Measurements from ENCODE around the gene CHRNB2. TPM values are rescaled to one million over a fixed set of nuclear protein-coding genes. Genes with fewer than 3 reads are reported as not detected.

CHRNB2 gene
- total RNA-seq, 1 experiment from 2014 or later: not detected

DNA sequence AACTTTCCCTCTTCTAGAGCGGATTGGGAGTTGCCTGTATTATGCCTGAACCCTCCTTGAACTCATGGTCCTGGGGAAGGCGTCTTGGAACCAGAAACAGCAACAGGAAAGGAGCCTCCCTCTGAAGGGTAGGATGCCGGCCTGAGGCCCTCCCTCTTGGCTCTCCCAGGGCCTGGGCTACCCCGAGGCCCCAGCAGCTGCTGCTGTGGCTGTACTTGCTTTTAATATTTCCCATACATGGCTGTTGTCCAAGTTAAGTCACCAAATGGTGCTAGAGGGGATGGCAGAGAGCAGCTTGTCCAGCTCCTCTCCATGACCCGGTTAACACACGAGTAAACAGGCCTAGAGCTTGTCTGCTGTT is 10.5 kb downstream of the CHRNB2 start:
- Histone ChIP-seq H3K9me3 (replicated peaks) (no peaks in the 10 kb centered on the region), H3K27ac (no peak overlapping the region), H3K27me3 (replicated peaks) (no peaks in the 10 kb centered on the region; the same call in 1 of the 2 replicates), H3K4me1 (replicated peaks) (no peaks in the 10 kb centered on the region), H3K36me3 (peaks cover 38% of the 10 kb centered on the region), H3K4me3 (no peak overlapping the region)
- no peak for DNase-seq (ENCODE audit: low read depth in 1 of 2, low spot score in 2 of 2)

DNA sequence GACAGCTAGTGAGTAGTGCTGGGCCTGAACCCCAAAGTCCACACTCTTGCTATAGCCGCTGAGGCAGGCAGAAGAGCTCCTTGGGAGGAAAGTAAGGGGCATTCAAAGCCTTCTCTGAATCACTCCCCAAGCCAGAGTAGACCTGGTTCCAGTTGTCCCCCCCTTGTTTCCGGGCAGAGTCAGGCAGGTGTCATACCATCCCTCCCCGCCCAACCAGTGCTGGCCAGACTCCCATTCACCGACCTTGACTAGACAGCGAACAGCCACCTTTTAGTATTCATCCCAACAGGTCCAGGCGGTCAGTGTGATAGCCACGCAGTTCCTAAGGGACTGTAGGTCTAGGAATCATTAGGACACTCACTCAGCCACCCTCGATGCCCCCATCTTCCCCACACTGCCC is 11.8 kb downstream of the CHRNB2 start:
- H3K9me3 ChIP-seq (replicated peaks): no peaks in the 10 kb centered on the region
- H3K27ac ChIP-seq: no peak overlapping the region
- H3K4me3 ChIP-seq: no peak overlapping the region
- H3K4me1 ChIP-seq (replicated peaks): no peaks in the 10 kb centered on the region
- no peaks in the 10 kb centered on the region for H3K27me3 ChIP-seq (replicated peaks)
- no peak for DNase-seq (ENCODE audit: low read depth in 1 of 2, low spot score in 2 of 2)
- H3K36me3 ChIP-seq: peaks cover 51% of the 10 kb centered on the region

DNA sequence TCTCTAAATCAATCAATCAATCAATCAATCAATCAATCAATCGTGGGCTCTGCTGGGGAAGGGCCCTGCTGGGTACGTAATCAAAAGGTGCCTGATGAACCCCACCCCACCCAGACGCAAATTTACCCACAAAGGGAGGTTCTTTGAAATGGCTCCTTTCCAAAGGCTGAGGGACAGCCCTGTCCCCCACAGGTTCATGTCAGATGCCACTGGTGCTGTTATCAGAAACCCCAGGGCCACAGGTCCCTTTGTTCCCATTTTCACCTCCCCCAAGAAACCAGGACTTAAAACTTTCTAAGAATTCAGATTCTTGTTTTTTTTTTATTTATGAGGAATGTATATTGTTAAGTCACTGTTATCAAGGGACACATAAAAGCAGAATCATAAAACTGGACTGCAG is 14.2 kb downstream of the CHRNB2 start:
- Histone ChIP-seq H3K4me3 (no peak overlapping the region), H3K36me3 (peaks cover 75% of the 10 kb centered on the region), H3K9me3 (replicated peaks) (no peaks in the 10 kb centered on the region), H3K27me3 (replicated peaks) (no peaks in the 10 kb centered on the region), H3K4me1 (replicated peaks) (no peaks in the 10 kb centered on the region), H3K27ac (no peak overlapping the region)
- DNase-seq (ENCODE audit: low read depth in 1 of 2, low spot score in 2 of 2): no peak

DNA sequence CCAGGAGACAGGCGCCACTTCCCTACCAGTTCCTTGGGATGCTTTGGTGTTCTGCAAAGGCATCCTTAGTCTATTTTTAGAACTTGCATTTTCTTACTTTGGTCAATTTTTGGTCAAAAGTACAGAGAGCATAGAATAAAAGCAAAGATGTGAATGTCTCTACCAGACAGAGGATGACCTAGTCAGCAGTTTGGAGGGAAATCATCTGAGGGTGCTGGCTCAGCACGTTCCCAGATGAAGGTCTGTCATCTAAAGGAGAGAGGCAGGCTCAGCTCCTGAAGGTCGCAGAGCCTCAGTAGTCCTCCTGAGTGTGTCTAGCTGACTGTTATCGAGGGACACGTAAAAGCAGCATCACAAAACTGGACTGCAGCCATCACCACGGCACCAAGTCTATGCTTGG is 15.3 kb downstream of the CHRNB2 start:
- no peak overlapping the region for H3K27ac ChIP-seq
- no peaks in the 10 kb centered on the region for H3K27me3 ChIP-seq (replicated peaks)
- H3K9me3 ChIP-seq (replicated peaks): no peaks in the 10 kb centered on the region
- peaks cover 87% of the 10 kb centered on the region for H3K36me3 ChIP-seq
- no peak overlapping the region for H3K4me3 ChIP-seq
- no peak for DNase-seq (ENCODE audit: low read depth in 1 of 2, low spot score in 2 of 2)
- no peaks in the 10 kb centered on the region for H3K4me1 ChIP-seq (replicated peaks)

DNA sequence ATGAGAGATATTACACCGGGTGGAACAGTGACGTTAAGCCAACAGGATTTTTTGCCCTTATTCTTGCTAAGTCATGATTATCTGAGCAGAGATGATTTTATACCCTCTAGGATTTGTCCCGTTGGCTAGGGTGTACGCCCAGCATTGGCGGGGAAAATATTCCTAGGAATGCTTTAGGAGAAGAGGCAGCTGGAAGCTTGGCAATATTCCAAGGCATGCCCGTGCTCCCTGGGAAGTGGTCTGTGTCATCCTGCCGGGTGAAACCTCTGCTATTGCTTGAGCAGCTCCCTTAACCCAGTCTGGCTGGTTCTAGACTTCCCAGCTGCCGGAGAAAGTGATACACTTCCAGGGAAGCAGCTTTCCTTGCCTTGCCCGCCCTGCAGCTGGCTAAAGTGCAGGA is 16.2 kb downstream of the CHRNB2 start:
- Histone ChIP-seq H3K9me3 (replicated peaks) (no peaks in the 10 kb centered on the region), H3K27me3 (replicated peaks) (no peaks in the 10 kb centered on the region), H3K36me3 (peaks cover 91% of the 10 kb centered on the region), H3K27ac (no peak overlapping the region), H3K4me3 (no peak overlapping the region), H3K4me1 (replicated peaks) (no peaks in the 10 kb centered on the region)
- no peak for DNase-seq (ENCODE audit: low read depth in 1 of 2, low spot score in 2 of 2)

DNA sequence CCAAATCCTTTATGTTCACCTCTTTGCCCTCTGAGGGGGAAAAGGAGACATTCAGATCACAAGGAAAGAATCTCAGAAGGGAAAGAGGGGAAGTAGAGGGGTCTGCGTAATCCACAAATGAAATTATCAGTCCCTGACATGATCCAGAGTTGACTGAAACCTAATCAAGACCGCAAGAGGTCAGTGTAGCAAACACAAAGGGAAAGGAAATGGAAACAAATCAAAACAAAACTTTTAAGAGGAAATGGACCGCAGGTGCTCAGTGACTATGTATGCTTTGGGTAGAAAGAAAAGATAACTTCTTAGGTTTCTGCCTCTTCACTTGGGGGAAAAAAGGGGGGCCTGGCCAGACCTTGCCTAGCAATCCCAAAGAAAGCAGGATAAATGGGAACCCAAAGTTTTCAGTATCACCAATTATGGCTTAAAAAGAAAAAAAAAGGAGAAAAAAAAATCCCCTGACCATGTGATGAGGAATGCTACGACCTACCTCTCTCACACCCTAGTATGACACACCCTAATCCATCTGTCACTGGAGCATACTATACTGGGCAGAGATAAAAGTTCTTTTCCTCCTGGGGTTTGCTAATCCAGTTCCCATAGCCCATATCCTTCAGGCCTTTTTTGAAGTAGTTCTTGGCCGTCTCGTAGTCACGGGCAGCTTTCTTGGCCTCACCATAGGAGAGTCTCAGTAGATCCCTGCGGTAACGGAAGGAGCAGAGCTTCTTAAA is 16.9 kb downstream of the CHRNB2 start:
- Histone ChIP-seq H3K27me3 (replicated peaks) (no peaks in the 10 kb centered on the region), H3K9me3 (replicated peaks) (no peaks in the 10 kb centered on the region), H3K36me3 (peaks cover 97% of the 10 kb centered on the region), H3K27ac (no peak overlapping the region), H3K4me3 (no peak overlapping the region), H3K4me1 (replicated peaks) (no peaks in the 10 kb centered on the region)
- DNase-seq (ENCODE audit: low read depth in 1 of 2, low spot score in 2 of 2): no peak

DNA sequence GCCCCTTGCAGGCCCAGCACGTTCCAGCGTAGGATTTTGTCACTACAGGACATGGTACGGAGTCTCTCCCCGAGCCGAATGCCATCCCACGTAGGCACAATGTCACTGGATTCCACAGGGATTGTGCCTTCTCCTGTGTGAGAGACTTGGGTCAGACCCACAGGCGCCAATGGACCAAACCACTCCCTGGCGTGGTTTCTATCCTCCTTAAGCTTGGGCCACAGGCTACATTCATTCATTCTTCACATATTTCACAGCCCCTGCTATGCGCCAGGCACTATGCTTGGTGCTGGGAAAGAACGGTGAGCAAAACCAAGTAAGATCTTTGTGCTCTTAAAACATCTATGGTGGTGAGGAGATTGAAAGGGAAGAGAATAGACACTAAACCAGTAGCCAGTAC is 18.7 kb downstream of the CHRNB2 start:
- no peaks in the 10 kb centered on the region for H3K9me3 ChIP-seq (replicated peaks)
- no peak overlapping the region for H3K27ac ChIP-seq
- H3K4me1 ChIP-seq (replicated peaks): peaks cover 8% of the 10 kb centered on the region
- DNase-seq (ENCODE audit: low read depth in 1 of 2, low spot score in 2 of 2): no peak
- H3K36me3 ChIP-seq: peaks cover 97% of the 10 kb centered on the region
- no peaks in the 10 kb centered on the region for H3K27me3 ChIP-seq (replicated peaks)
- H3K4me3 ChIP-seq: no peak overlapping the region

DNA sequence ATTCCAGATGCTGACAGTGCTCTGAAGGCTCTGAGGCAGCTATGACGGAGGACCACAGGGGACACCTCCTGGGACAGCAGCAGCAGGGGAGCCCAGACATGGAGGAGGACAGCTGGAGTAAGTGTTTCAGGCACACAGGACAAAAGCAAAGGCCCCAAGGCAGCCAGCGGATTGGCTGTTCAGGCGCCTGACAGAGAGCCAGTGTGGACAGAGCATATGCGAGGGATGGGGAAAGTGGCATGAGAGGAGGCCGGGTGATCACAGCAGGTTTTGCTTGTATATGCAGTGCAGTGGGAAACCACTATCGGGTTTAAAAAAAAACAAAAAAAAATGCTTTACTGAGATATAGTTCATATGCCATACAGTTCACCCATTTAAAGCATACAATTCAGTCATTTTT is 19.1 kb downstream of the CHRNB2 start:
- Histone ChIP-seq H3K27me3 (replicated peaks) (no peaks in the 10 kb centered on the region), H3K36me3 (peaks cover 97% of the 10 kb centered on the region), H3K9me3 (replicated peaks) (no peaks in the 10 kb centered on the region), H3K27ac (no peak overlapping the region), H3K4me1 (replicated peaks) (peaks cover 12% of the 10 kb centered on the region), H3K4me3 (no peak overlapping the region)
- no peak for DNase-seq (ENCODE audit: low read depth in 1 of 2, low spot score in 2 of 2)

DNA sequence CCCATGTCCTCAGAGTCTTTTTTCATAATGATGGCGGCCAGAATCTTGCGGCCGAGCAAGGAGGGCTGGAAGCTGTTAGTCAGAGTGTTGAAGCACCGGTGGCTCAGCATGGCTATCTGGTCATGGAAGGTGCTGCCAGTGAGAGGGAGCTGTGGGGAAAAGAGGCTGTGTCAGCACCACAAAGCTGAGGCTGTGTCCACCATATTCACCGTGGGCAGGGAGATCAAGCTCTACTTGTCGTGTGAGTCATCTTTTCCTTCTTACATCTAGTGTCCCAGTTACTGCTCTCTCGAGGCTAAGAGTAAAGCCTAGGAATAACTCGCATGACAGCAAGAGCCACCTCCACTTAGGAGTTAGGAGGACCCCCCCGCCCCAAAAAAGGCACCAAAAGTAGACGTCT is 22.2 kb downstream of the CHRNB2 start:
- H3K27me3 ChIP-seq (replicated peaks): no peaks in the 10 kb centered on the region
- H3K27ac ChIP-seq: no peak overlapping the region
- H3K9me3 ChIP-seq (replicated peaks): no peaks in the 10 kb centered on the region
- no peak overlapping the region for H3K4me3 ChIP-seq
- H3K36me3 ChIP-seq: peaks cover 99% of the 10 kb centered on the region
- peaks cover 12% of the 10 kb centered on the region for H3K4me1 ChIP-seq (replicated peaks)
- DNase-seq (ENCODE audit: low read depth in 1 of 2, low spot score in 2 of 2): no peak

DNA sequence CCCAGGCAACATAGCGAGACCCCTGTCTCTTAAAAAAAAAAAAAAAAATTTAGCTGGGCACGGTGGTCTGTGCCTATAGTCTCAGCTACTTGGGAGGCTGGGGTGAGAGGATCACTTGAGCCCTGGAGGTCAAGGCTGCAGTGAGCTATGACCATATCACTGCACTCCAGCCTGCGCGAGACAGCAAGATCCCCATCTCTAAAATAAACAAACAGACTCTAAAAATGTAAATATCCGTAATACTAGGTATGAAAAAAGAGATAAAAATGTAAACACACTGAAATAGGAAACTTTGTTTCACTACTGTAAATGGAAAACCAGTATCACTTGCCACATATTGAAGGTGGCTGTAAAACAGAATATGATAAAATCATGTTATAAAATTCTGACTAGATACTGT is 23.2 kb downstream of the CHRNB2 start:
- Histone ChIP-seq H3K27ac (no peak overlapping the region), H3K4me3 (no peak overlapping the region), H3K4me1 (replicated peaks) (peaks cover 12% of the 10 kb centered on the region), H3K36me3 (peaks cover 98% of the 10 kb centered on the region), H3K9me3 (replicated peaks) (no peaks in the 10 kb centered on the region), H3K27me3 (replicated peaks) (no peaks in the 10 kb centered on the region)
- no peak for DNase-seq (ENCODE audit: low read depth in 1 of 2, low spot score in 2 of 2)

DNA sequence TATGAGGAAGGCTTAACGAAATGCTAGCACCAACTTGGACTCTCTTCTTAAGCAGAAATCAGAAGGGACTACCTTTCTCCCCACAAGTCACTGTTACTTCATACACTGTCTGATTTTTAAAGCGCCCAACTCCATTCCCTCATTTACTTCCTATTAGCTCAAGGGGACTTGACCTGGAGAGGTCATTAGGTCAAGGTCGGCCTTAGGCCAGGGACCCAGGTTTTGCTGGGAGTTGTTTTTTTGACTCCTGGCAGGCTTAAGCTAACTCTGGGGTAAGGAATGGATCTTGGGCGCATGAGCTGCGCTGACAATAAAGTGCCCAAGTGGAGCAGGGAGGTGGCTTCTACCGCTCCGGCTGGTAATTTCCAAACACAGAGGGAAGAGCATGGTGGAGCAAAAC is 23.6 kb downstream of the CHRNB2 start:
- Histone ChIP-seq H3K27ac (no peak overlapping the region), H3K4me3 (no peak overlapping the region), H3K9me3 (replicated peaks) (no peaks in the 10 kb centered on the region), H3K36me3 (peaks cover 98% of the 10 kb centered on the region), H3K4me1 (replicated peaks) (peaks cover 12% of the 10 kb centered on the region), H3K27me3 (replicated peaks) (no peaks in the 10 kb centered on the region)
- no peak for DNase-seq (ENCODE audit: low read depth in 1 of 2, low spot score in 2 of 2)

DNA sequence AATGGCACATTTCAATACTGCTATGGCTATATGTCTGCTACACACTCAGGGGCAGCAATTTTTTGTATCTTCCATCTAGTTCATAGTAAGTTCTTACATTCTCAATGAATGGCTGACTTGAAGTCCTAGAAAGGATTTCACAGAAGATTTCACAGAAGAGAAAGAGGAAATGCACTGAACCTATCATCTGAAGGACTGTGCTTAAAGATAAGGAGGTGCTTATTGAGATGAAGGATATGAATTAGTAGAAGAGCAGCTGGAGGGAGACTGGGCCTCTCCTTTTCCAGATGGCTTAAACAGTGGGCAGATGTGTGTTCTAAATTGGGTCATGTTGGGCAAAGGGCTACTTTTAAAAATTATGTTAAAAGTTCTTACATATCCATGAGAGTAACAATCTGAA is 25.8 kb downstream of the CHRNB2 start:
- Histone ChIP-seq H3K27me3 (replicated peaks) (no peaks in the 10 kb centered on the region), H3K4me1 (replicated peaks) (peaks cover 12% of the 10 kb centered on the region), H3K27ac (no peak overlapping the region), H3K36me3 (peaks cover 98% of the 10 kb centered on the region), H3K9me3 (replicated peaks) (no peaks in the 10 kb centered on the region), H3K4me3 (no peak overlapping the region)
- no peak for DNase-seq (ENCODE audit: low read depth in 1 of 2, low spot score in 2 of 2)

DNA sequence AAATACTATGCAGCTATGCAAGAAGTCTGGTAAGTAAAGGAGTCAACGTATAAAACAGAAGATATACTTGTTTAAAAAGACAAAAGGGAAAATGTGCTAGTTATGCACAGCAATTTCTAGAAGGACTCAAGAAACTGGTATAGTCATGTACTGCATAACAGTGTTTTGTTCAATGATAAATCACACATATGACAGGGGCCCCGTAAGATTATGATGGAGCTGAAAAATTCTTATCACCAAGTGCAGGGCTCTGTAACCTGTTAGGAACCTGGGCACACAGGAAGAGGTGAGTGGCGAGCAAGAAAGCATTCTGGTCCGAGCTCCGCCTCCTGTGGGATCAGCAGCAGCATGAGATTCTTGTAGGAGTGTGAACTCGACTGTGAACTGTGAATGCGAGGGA is 27.2 kb downstream of the CHRNB2 start:
- Histone ChIP-seq H3K36me3 (peaks cover 98% of the 10 kb centered on the region), H3K4me1 (replicated peaks) (peaks cover 18% of the 10 kb centered on the region), H3K27me3 (replicated peaks) (no peaks in the 10 kb centered on the region), H3K27ac (no peak overlapping the region), H3K4me3 (no peak overlapping the region), H3K9me3 (replicated peaks) (no peaks in the 10 kb centered on the region)
- no peak for DNase-seq (ENCODE audit: low read depth in 1 of 2, low spot score in 2 of 2)

DNA sequence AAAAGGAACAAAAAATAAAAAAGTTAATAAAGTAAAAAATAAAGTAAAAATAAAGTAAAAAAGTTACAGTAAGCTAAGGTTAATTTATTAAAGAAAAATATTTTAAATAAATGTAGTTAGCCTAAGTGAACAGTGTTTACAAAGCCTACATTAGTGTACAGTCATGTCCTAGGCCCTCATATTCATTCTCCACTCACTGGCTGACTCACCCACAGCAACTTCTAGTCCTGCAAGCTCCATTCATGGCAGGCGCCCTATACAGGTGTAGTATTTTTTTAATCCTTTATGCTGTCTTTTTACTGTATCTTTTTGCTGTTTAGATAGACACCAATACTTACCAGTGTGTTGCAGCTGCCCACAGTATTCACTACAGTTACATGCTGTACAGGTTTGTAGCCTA is 28.0 kb downstream of the CHRNB2 start:
- H3K9me3 ChIP-seq (replicated peaks): no peaks in the 10 kb centered on the region
- DNase-seq (ENCODE audit: low read depth in 1 of 2, low spot score in 2 of 2): no peak
- no peaks in the 10 kb centered on the region for H3K27me3 ChIP-seq (replicated peaks)
- peaks cover 16% of the 10 kb centered on the region for H3K4me1 ChIP-seq (replicated peaks)
- H3K4me3 ChIP-seq: no peak overlapping the region
- H3K36me3 ChIP-seq: peaks cover 98% of the 10 kb centered on the region
- no peak overlapping the region for H3K27ac ChIP-seq
